Pons (tissue), 1 donor: ENCODE measurements around the gene GTPBP1.
A peak's percentile ranks its signal among the peaks of the same experiment; 100 is the strongest.

Source experiments
- DNase-seq: peaks from one replicate; pipeline ENCODE4 v3.0.0-alpha.2; 2016; ENCODE audit warnings: low spot score

Gene GTPBP1

DNA sequence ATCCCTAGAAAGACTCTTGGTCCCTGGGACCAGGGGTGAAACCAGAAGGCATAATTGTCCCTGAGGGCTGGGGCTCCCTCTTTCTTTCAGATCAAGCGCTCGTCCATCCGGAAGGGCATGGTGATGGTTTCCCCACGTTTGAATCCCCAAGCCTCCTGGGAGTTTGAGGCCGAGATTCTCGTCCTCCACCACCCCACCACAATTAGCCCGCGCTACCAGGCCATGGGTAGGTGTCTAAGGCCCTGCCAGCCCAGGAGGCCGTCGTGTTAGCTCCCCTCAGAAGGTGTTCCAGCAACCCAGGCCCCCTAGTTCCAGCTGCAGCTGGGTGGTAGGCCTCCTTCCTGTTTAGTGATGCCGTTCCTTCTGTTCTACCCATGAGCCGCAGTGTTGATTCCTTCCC, 21.4 kb downstream of the GTPBP1 start:
- DNase-seq: no peak

DNA sequence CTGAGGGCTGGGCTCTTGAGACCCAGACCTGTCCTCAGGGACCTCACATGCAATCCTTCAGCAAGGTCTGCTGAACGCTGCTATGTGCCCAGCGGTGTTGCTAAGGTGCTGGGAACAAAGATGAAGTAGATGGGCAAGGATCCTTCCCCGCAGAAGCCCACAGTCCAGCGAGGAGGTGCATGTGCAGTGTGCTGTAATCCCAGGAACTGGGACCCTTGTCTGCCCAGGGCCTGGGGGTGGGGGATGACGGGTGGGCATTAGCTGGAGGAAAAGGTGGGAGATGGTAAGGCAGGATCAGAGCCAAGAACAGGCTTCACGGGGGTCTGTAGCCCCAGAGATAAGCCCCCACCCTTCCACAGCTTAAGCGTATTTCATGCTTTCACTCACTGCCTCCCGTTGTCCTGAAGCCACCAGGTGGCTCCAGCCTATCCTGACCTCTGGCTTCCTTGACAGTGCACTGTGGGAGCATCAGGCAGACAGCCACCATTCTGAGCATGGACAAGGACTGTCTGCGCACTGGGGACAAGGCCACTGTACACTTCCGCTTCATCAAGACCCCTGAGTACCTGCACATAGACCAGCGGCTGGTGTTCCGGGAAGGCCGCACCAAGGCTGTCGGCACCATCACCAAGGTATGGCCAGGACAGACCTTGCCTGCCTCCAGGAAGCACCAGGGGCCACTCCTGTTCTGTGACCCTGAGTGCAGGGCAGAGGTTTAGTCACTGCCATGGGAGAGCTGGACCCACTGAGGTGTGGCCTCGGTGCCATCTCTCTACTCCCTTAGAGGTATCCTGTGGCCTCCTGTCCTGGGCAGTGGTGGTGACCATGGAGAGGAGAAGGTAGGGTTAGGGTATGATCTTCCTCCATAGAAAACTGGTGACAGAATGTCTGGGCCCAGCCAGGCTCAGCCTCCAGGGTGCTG, 22.0 kb downstream of the GTPBP1 start:
- no peak for DNase-seq

DNA sequence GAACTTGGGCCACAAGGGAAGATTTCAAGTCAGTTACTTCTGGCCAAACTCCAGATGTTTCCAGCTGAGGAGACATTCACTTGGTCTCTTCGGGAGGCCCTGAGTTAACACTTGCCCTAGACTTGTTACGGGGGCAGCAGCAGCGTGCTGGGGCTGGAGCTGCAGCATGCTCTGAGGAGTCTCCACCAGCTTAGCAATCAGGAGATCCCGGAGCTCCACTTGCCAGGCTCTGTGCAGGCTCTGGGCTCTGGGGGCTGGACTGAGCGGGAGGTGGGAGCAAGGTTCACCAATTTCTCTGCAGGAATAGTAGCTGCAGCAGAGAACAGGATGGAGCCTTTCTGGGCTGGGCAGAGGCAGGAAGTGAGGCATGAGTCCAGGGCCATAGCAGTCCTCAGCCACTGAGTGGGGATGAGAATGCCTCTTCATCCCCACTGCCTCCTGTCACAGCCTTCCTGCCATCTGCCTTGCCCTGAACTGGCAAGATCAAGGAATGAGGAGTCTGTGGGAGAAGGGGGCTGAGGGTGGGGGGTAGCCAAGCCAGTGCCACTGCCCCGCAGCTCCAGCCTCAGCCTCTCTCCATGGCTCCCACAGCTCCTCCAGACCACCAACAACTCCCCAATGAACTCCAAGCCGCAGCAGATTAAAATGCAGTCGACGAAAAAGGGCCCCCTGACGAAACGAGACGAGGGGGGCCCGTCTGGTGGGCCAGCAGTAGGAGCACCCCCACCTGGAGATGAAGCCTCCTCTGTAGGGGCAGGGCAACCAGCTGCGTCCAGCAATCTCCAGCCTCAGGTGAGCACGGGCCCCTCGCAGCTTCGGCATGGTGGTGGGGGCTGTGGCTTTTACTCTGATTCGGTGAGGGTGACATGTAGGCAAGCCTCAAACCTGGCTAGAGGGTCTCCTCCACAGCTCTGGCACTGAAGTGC, 23.4 kb downstream of the GTPBP1 start:
- DNase-seq: no peak

DNA sequence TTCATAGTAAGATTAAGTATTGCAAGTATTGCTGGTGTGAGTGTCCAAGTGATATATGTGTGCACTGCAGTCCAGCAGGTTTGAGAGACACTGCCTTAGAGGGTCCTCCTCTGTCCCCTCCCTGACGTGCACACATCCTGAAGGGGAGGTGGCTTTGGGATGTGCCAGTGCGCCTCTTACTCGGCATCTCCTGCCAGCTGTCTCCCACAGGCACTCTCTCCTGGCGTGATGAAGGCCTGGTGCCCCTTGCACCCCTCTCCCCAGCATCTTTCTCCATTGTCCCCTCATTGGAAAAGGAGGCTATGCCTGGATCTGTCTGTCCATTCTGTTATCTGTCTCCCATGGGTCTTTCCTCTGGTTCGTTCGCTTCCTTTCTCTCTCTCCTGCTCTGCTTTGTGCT, 24.2 kb downstream of the GTPBP1 start:
- DNase-seq: no peak

DNA sequence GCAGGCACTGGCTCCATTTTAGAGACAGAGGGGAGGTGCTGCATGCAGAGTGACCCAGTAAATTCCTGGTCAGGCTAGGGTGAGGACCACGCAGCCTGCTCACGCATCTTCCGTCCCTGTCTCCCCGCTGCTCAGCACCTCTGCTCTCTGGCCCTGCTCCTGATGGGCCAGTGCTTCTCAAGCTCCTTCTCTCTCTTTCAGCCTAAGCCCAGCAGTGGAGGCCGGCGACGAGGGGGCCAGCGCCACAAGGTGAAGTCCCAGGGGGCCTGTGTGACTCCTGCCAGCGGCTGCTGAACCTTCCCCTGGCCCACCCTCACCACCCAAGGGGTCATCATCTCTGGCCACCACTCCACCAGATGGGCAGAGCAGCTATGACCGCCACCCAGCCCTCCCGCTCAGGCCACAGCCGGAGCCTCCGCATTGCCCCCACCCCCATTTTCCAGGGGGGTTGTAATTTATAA, 24.7 kb downstream of the GTPBP1 start:
- no peak for DNase-seq

DNA sequence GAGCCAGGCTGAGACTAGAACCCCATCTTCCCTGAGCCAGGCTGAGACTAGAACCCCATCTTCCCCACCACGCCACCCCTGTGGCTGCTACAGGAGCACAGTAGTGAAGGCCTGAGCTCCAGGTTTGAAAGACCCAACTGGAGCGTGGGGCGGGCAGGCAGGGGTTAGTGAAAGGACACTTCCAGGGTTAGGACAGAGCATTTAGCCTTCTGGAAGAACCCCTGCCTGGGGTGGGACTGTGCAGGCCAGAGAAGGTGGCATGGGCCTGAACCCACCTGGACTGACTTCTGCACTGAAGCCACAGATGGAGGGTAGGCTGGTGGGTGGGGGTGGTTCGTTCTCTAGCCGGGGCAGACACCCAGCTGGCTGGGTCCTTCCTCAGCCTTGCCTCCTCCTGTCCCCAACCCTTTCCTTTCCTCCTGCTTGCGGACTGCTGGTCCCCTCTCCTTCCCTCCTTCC, 26.0 kb downstream of the GTPBP1 start:
- no peak for DNase-seq

DNA sequence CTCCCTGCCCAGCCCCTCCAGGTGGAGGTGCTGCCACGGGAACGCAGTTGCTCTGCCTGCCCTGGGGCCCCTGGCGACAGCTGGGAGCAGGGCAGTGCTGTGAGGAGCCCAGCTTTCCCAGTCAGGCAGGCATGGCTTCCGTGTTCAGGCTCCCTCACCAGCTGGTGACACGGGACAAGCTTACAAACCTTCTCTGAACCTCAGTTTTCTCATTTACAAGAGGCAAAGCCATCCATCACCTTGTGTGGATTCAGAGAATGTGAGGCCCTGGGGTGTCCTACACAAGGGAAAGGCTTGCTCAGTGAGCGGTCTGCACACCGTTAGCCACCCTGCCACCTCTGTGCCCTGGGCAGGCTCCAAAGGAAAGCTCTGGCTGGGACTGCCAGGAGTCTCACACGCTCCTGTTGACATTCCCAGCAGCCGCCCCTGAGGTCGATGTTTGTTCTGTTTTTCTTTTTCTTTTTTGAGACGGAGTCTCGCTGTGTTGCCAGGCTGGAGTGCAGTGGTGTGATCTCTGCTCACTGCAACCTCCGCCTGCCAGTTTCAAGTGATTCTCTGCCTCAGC, 26.6 kb downstream of the GTPBP1 start:
- no peak for DNase-seq

DNA sequence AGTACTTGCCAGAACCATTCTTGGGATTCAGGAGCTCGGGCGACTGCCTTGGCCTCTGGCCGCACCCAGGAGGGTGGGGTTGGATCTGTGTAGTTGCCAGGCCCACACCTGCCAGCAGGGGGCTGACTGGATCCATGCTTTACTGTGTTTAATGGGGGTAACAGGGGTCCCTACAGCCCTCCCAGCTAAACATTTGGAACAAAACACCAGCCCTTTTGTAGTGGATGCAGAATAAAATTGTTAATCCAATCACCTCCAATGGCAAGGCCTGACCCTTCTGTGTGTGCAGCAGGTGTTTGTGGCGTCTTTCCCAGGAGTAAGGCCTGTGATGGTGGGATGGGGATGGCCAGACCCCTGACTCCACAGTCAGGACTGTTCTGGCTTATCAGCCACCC, 27.6 kb downstream of the GTPBP1 start:
- peak; percentile 53 for DNase-seq

DNA sequence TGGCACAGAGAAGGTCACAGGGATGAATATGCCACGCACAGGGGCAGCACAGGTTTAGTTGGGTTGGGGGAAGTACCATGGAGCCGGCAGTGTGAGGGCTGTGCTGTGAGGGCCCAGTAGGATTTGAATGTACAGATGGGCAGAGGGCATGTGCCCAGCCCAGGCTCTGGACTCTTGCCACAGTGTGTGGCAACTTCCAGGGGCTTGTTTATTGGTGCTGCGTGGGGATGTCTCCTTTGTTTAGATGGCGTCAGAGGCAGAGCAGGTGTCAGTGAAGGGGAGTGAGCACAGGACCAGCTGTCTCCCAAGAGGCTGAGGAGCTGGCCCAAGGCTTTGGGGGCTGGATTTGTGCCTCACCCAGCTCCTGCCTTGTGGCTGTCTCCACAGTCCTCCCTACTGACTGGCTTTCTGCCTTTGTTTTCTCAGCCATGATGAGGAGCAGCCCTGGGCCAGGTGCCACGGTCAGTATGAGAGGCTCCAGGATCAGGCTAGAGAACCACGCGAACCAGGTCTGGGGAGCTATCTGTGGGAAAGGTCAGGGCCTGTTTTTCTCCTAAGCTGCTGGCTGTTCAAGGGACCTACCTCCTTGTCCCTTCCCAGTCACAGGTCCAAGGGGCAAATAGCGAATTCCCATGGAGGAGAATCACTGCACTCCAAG, 28.1 kb downstream of the GTPBP1 start:
- DNase-seq: peak; percentile 98

DNA sequence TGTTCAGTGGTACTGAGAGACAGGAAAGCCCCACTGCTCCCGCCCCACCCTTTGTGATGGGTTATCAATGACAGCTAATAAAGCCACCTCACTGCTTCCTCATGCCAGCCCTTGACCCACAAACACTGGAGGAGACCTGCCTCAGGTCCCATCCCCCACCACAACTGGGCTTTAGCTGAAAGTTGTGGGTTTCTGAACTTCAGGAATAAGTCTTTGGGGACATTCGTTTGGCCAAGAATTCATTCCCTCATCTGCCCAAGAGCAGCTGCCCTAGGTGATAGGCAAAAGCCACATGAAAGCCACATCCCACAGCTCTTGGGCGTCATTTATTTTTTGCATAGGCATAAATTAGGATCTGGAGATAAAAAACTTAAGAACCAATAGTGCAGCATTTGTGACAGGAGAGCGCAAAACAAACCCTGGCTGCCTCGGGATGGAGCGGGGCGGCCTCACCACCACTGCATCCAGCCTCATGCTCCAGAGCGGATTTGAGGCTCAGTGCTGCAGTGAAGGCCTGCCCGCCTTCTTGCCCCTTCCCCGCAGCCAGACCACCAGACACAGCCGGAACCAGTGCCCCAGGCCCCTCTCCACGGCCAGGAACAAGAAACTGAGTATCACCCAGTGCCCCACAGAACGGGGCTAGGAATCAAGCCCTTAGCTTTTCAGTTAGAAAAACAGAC, 28.8 kb downstream of the GTPBP1 start:
- DNase-seq: no peak

DNA sequence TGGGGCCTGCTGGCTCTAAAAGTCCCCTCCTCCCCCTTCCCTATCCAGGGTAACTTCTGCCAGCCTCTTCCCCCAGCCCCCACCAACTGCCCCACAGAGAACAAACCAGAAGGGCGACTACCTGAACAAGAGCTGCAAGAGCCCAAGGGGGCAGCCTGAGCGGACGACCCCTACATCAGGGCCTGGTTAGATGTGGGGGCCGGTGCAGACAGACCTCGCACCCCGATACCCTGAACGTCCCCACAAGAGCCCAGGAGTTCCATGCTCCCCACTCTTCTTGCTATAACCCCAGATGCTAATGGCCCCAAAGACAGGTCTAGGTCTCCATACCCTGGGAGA, 29.4 kb downstream of the GTPBP1 start:
- no peak for DNase-seq

DNA sequence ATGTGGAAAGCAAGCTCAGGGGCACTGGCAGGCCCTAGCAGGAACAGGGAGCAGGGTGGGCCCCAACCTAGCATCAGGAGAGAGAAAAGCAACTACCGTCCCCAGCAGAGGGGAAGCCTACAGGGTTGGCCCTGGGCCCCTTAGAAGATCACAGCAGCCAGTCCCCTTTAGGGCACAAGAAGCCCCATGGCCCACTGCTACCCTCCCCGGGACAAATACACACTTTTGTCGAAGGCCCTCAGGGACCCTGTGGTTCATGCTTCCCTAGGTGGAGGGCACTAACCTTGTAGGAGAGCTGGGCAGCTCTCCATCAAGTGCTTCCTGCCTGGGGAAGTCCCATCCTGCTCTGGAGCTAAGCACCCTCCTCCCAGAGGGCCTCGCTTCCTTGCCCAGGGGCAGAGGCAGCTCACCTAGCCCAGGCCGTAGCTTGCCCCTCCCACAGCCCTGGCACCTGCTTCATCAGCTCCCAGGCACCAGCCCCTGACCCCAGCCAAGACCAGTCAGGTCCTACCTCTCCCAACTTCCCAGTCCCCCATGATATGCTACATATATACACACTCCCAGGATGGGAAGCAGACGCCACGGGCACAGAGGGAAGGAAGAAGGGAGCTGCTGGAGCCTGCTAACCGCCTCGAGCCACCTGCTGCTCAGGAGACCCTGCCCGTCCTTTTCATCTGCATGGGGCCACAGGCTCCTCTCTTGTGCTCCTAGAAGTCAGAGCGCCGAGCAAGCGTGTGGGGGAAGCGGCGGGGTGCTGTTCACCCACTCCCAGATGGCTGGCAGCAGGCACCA, 29.9 kb downstream of the GTPBP1 start:
- DNase-seq: no peak

DNA sequence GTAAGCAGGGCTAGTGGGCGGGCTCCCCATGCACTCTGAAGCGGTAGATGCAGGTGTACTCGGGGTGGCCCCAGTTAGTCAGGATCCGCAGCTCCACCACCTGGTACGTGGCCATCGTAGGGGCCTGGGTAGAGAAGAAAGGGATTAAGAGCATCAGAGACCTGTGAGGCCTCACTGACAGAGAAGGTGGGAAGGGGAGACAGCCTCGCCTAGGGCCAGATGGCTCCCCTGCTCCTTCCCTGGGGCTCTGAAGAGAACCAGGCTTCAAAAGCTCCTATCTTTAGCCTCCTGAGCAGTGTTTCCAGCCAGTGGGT, 30.5 kb downstream of the GTPBP1 start:
- DNase-seq: no peak

DNA sequence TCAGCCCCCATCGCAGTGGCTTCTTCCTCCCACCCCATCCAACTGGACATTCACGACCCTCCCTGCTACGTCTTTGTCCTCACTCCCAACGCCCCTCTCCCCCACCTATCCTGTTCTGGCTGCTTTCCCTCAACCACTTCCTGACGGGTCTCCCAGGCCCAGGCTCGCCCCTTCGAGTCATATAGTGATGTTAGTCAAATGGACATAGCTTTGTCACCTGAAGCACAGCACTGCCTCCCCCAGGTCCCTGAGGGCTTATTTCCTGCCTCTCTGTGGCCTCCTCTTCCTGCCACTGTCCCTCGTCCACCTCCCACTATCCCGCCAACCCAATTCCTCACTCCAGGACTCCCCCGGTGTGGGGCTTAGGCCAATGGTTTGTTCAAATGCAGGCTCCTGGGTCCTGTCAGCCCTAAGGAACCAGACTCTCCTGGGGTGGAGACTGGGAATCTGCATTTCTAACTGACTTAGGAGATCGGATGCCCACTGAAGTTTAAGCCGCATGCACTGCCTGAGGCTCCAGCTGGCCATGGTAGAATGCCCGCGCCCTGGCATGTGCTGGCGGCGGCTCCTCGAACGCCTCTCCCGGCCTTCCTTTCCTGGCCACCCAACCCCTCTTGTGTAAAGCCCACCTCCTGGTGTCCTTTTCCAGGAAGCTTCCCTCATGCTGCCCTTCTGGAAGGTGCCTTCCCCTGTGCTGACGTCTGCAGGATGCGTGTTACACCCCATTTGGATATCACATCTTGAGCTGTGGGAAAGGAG, 31.7 kb downstream of the GTPBP1 start:
- DNase-seq: no peak

DNA sequence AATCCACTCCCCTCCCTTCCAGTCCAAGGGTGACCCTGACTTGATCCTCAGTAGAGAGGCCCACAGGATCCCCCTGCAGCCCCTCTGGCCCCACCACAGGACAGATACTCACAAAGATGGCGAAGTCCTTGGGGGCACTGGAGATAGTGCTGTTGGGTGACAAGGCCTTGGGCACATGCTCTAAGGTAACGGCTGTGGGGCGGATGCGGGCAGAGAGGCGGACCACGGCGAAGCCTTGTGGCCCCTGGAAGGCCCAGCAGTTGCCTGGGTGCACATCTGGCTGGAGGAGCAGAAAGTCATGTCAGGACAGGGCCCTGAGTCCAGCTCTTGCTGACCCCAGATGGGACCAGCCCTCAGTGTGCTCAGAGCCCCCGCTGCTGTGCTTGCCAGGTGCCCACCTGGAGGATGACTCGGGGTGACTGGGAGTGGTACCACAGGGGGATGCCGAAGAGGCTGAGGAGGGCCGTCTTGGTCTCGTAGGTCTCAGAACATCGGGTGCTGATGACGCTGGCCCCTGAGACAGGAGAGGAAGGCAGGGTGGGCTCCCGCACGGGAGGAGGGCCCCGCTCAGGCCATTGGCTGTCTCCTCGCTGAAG, 32.8 kb downstream of the GTPBP1 start:
- DNase-seq: no peak

DNA sequence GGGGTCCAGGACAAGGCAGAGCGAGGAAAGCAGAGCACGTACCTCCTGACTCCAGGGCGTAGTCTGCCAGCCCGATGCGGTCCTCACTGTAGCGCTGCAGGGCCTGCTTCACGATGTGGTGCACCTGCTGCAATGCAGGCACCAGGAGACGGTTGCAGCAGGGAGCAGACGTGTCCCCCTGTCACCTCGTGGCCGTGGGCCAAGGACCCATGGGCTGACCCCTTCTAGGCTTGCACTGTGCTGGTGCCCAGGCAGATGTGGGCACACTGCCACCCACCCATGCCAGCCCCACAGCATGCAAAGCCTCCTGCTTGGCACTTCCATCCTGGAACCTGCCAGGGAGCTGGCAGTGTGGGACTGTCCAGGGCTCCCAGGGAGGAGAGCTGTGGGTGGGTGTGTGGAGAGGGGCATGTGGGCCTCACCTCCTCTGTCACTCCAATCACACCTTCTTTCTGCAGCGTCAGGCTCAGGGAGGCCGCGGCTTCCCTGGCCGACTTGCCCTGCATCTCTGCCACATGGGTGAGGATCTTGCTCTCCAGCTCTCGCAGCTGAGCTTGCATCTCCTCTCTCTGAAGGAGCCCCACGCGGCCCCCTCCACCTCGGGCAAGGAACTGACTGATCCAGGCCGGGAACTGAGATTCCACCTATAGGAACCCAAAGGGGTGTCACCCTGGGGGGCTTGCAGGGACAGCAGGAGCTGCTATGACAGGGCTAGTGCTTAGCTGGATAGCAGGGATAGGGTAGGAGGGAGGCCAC, 33.7 kb downstream of the GTPBP1 start:
- no peak for DNase-seq

DNA sequence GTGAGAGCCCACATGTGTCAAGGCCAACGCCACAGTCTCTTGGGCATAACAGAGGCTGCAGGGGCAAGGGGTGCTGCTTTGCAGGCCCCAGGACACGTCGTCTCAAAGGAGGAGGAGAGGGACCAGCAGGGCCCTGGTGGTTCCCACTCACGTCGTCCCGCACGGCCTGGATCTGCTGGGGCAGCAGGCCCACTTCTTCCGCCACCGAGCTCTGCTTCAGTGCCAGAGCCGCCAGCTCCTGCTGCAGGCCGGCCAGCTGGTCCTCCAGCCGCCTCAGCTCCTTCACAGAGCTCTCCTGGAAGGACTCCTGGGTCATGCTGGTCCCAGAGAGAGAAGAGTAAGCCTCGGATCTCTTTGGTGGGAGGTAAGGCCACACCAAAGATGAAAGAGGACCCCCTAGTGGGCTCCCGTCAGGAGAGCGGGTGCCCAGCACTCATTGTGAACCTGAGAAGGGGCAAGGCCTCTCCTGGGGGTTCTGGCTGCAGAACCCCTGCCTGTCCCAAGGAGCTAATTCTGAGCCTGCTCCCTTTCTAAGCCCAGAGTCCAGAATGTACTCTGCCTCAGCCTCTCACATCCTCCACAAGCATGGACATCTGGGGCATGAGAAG, 34.5 kb downstream of the GTPBP1 start:
- no peak for DNase-seq

DNA sequence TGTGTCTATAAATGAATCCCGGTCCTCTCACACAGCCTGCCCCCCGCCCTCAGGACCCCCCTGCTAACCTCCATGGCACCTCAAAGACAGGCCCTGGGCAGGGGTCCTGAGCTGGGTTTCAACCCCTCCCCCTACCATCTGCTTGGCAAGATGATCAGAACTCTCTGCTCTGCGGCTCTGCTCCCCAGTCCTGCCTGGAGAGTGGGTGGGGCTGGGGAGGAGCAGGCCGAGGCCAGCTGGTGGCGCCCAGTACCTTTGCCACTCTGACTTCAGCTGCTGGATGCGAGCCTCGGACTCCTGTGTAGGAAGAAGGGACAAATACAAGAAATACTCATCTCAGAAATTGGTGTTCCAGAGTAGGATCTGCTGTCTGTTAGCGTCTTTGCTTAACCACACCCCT, 35.0 kb downstream of the GTPBP1 start:
- no peak for DNase-seq
